ENCODE data around the gene C1QTNF1. TPM values are rescaled to one million over a fixed set of nuclear protein-coding genes. Genes with fewer than 3 reads are reported as not detected.

The C1QTNF1 gene
- total RNA-seq, 6 donors from 2014 or later, result 9.3 to 30.4 (median 14.1) TPM

DNA sequence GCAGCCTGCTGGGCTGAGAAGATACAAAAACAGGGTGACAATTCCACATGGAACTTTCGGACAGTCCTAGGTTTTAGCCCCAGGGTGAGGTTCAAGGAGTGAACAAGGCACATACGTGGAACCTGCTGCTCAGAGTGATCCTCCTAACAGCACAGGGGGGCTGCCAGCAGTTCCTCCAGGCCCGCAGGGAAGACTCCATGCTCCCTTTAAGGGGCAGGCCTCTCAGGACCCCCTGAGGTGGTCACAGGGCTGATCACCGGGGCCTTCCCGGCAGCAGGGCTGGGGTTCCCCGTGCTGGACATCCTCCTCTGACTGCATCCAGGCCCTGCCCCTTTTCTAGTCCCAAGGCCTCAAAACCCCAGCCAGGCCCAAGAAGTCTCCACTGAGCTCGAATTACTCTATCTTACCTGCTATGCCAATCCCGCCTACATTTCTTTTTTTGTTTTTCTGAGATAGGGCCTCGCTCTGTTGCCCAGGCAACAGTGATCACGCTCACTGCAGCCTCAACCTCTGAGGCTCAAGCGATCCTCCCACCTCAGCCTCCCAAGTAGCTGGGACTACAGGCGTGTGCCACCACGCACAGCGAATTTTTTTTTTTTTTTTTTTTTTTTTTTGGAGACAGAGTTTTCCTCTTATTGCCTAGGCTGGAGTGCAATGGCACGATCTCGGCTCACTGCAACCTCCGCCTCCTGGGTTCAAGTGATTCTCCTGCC is 24.8 kb upstream of the C1QTNF1 start:
- no peak for TF ChIP-seq EP300 (IDR thresholded peaks at IDR 0.05)
- TF ChIP-seq, protein P1, sequence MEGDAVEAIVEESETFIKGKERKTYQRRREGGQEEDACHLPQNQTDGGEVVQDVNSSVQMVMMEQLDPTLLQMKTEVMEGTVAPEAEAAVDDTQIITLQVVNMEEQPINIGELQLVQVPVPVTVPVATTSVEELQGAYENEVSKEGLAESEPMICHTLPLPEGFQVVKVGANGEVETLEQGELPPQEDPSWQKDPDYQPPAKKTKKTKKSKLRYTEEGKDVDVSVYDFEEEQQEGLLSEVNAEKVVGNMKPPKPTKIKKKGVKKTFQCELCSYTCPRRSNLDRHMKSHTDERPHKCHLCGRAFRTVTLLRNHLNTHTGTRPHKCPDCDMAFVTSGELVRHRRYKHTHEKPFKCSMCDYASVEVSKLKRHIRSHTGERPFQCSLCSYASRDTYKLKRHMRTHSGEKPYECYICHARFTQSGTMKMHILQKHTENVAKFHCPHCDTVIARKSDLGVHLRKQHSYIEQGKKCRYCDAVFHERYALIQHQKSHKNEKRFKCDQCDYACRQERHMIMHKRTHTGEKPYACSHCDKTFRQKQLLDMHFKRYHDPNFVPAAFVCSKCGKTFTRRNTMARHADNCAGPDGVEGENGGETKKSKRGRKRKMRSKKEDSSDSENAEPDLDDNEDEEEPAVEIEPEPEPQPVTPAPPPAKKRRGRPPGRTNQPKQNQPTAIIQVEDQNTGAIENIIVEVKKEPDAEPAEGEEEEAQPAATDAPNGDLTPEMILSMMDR (IDR thresholded peaks at IDR 0.05), result no peak
- no peak for TF ChIP-seq POLR2A (IDR thresholded peaks at IDR 0.05)
- no peak for TF ChIP-seq POLR2AphosphoS5 (IDR thresholded peaks at IDR 0.05)
- WGBS, 2 donors, result 91 to 94% methylated on average over 16 to 17 of the region's 17 CpGs
- Histone ChIP-seq H3K4me3 (no peak overlapping the region), H3K27me3 (no peaks in the 10 kb centered on the region), H3K27ac (peak overlapping the region in 2 of 4 donors; percentile 27 to 40), H3K4me1 (peaks cover 8 to 50% (median 13%) of the 10 kb centered on the region in 4 donors), H3K36me3 (peaks cover 6 to 74% (median 42%) of the 10 kb centered on the region in 4 donors), H3K9me3 (no peaks in the 10 kb centered on the region)
- DNase-seq, result no peak
- ATAC-seq (ENCODE audit: low FRiP score in 2 of 2), result no peak

DNA sequence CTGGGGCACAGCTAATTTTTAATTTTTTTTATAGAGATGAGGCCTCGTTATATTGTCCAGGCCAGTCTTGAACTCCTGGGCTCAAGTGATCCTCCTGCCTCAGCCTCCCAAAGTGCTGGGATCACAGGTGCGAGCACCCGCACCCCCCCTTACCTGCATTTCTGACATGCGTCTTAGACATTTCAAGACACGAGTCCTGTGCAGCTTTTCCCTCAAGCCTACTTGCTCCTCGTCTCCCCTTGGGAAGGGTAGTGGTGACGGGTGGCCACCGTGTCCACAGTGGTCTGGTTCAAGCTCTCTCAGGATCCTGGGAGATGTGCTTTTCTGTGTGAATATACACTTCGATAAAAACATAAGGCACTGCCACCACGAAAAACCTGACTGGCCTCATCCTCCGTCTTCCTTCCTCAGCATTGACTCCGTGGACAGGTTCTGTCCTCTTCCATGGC is 24.0 kb upstream of the C1QTNF1 start:
- Histone ChIP-seq H3K9me3 (no peaks in the 10 kb centered on the region), H3K4me3 (no peak overlapping the region), H3K27ac (no peak overlapping the region), H3K27me3 (no peaks in the 10 kb centered on the region), H3K4me1 (peaks cover 8 to 48% (median 13%) of the 10 kb centered on the region in 4 donors), H3K36me3 (peaks cover 6 to 66% (median 35%) of the 10 kb centered on the region in 4 donors)
- DNase-seq (no peak), ATAC-seq (ENCODE audit: low FRiP score in 2 of 2) (no peak)
- 97 to 99% methylated on average over 12 of the region's 12 CpGs for WGBS, 2 donors
- TF ChIP-seq POLR2AphosphoS5 (IDR thresholded peaks at IDR 0.05) (no peak), POLR2A (IDR thresholded peaks at IDR 0.05) (no peak), EP300 (IDR thresholded peaks at IDR 0.05) (no peak)
- TF ChIP-seq, protein P1 (IDR thresholded peaks at IDR 0.05), result no peak

DNA sequence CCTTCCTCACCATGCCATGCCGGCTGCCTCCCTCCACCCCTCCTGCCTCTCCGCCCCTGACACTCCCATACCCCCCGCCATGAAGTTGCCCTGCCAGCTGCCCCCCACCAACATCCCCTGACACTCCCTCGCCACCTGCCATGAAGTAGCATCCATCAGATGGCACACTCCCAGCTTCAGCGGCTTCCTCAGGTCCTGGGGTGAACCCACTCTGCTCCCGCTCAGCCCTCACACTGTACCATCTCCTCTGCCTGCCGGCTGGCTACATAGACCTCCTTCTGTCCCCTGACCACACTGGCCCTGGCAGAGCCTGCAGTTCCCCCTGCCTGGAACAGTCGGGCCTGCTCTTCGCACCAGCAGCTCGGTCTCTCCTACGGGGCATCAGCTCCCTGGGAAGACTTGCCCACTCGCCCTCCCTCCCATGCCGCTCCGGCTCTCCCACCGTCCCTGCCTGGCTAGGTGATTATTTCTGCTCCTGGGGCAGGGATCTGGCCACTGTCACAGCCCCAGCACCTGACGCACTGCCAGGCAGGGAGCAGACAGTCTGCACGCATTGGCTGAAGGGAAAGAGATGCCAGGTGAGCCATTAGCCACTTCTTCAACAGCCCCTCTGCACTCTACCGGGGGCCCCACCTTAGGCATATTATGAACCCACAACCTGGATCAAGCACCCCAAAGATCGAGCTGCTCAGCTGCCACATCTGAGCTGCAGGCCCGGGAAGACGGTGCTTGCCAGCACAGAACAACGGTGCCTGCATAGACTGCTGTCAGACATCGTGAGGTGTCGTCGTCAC is 23.4 kb upstream of the C1QTNF1 start:
- TF ChIP-seq EP300 (IDR thresholded peaks at IDR 0.05) (no peak), POLR2A (IDR thresholded peaks at IDR 0.05) (no peak)
- TF ChIP-seq, protein P1 (IDR thresholded peaks at IDR 0.05), result no peak
- H3K4me3 ChIP-seq, result no peak overlapping the region
- DNase-seq, result no peak
- H3K27me3 ChIP-seq, result no peaks in the 10 kb centered on the region
- H3K36me3 ChIP-seq, result peaks cover 6 to 60% (median 32%) of the 10 kb centered on the region in 4 donors
- no peaks in the 10 kb centered on the region for H3K9me3 ChIP-seq
- H3K4me1 ChIP-seq, result peaks cover 14 to 48% (median 17%) of the 10 kb centered on the region in 4 donors
- ATAC-seq (ENCODE audit: low FRiP score in 2 of 2), result no peak
- WGBS, 2 donors, result 92 to 96% methylated on average over 19 to 25 of the region's 25 CpGs
- H3K27ac ChIP-seq, result no peak overlapping the region

DNA sequence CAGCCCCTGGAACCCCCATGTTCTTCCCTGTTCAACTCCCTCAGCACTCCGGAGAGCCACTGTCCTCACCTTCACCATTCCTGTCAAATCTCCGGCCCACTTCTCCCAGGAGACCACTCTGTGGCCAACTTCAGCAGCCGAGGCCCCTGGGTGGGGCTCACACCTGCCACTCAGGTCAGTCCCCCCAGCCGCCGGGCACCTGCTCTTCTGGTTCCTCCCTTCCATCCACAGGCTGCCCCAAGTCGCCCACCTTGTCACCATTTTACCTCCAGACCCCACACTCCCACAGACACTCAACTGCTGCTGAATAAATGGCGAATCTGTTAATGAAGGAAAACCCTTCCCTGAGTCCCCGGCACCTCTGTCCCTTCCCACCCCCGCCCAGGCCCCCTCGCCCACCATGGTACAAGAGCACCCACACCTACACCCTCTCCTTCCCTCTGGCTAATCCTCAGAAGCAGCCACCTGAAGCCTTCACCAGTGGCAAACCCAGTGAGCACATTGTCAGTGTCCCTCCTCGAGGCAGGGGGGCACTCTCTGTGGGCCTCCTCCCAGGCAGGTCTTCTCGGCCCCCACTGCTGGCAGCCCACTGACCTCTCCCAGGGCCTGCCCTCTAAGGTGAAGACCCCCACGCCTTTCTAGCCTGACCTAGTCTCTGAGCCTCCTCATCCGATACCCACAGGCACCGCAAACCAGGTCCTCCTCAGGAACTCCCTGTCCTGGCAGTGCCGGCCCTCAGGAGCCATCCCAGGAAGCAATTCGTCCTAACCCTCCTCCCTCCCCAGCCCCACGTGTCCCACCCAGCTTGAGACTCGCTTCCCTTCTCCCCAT is 22.6 kb upstream of the C1QTNF1 start:
- H3K9me3 ChIP-seq, result no peaks in the 10 kb centered on the region
- no peak for TF ChIP-seq POLR2A (IDR thresholded peaks at IDR 0.05)
- no peak for TF ChIP-seq EP300 (IDR thresholded peaks at IDR 0.05)
- TF ChIP-seq POLR2AphosphoS5 (IDR thresholded peaks at IDR 0.05), result no peak
- TF ChIP-seq, protein P1 (IDR thresholded peaks at IDR 0.05), result no peak
- ATAC-seq (ENCODE audit: low FRiP score in 2 of 2) (no peak), DNase-seq (no peak)
- no peaks in the 10 kb centered on the region for H3K27me3 ChIP-seq
- H3K4me1 ChIP-seq, result peaks cover 16 to 48% (median 20%) of the 10 kb centered on the region in 4 donors
- H3K27ac ChIP-seq, result no peak overlapping the region
- H3K36me3 ChIP-seq, result peaks cover 6 to 52% (median 28%) of the 10 kb centered on the region in 4 donors
- H3K4me3 ChIP-seq, result no peak overlapping the region
- 90% methylated on average over 19 of the region's 19 CpGs for WGBS, 2 donors
